ENCODE results near the gene INPP5D.

DNA sequence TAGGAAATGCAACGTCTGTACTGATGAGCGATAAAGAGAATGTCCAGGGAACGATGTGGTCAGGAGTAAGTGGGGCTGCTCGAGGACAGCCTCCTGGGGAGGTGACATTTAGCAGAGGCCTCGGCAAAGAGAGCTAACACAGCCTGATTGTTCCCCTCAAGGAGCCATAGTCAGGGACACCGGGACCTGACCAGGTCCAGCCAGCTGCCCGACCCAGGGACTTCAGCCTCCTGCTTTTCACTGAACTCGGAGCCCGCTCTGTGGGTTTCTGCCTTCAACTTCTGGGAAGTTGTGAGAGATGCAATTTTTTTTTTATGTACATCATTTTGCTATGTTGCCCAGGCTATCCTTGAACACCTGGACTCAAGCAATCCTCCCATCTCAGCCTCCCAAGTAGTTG lies 17.6 kb upstream of the INPP5D start:
- TF ChIP-seq ARNTL (CRISPR knock-in tag; IDR thresholded peaks at IDR 0.05; ENCODE audit: borderline replicate concordance, low read depth) = no peak
- no peak for TF ChIP-seq SNAI2 (CRISPR knock-in tag; IDR thresholded peaks at IDR 0.05)
- TF ChIP-seq, protein P1, sequence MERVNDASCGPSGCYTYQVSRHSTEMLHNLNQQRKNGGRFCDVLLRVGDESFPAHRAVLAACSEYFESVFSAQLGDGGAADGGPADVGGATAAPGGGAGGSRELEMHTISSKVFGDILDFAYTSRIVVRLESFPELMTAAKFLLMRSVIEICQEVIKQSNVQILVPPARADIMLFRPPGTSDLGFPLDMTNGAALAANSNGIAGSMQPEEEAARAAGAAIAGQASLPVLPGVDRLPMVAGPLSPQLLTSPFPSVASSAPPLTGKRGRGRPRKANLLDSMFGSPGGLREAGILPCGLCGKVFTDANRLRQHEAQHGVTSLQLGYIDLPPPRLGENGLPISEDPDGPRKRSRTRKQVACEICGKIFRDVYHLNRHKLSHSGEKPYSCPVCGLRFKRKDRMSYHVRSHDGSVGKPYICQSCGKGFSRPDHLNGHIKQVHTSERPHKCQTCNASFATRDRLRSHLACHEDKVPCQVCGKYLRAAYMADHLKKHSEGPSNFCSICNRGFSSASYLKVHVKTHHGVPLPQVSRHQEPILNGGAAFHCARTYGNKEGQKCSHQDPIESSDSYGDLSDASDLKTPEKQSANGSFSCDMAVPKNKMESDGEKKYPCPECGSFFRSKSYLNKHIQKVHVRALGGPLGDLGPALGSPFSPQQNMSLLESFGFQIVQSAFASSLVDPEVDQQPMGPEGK (CRISPR knock-in tag; IDR thresholded peaks at IDR 0.05; ENCODE audit: borderline replicate concordance) = no peak
- TF ChIP-seq, protein P2, sequence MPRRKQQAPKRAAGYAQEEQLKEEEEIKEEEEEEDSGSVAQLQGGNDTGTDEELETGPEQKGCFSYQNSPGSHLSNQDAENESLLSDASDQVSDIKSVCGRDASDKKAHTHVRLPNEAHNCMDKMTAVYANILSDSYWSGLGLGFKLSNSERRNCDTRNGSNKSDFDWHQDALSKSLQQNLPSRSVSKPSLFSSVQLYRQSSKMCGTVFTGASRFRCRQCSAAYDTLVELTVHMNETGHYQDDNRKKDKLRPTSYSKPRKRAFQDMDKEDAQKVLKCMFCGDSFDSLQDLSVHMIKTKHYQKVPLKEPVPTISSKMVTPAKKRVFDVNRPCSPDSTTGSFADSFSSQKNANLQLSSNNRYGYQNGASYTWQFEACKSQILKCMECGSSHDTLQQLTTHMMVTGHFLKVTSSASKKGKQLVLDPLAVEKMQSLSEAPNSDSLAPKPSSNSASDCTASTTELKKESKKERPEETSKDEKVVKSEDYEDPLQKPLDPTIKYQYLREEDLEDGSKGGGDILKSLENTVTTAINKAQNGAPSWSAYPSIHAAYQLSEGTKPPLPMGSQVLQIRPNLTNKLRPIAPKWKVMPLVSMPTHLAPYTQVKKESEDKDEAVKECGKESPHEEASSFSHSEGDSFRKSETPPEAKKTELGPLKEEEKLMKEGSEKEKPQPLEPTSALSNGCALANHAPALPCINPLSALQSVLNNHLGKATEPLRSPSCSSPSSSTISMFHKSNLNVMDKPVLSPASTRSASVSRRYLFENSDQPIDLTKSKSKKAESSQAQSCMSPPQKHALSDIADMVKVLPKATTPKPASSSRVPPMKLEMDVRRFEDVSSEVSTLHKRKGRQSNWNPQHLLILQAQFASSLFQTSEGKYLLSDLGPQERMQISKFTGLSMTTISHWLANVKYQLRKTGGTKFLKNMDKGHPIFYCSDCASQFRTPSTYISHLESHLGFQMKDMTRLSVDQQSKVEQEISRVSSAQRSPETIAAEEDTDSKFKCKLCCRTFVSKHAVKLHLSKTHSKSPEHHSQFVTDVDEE (CRISPR knock-in tag; IDR thresholded peaks at IDR 0.05) = no peak
- TF ChIP-seq TOX (CRISPR knock-in tag; IDR thresholded peaks at IDR 0.05; ENCODE audit: borderline replicate concordance) = no peak
- TF ChIP-seq ZFP3 (CRISPR knock-in tag; IDR thresholded peaks at IDR 0.05) = no peak
- no peak for TF ChIP-seq ZNF565 (CRISPR knock-in tag; conservative IDR thresholded peaks at IDR 0.05; ENCODE audit: low read depth)
- TF ChIP-seq, protein P3, sequence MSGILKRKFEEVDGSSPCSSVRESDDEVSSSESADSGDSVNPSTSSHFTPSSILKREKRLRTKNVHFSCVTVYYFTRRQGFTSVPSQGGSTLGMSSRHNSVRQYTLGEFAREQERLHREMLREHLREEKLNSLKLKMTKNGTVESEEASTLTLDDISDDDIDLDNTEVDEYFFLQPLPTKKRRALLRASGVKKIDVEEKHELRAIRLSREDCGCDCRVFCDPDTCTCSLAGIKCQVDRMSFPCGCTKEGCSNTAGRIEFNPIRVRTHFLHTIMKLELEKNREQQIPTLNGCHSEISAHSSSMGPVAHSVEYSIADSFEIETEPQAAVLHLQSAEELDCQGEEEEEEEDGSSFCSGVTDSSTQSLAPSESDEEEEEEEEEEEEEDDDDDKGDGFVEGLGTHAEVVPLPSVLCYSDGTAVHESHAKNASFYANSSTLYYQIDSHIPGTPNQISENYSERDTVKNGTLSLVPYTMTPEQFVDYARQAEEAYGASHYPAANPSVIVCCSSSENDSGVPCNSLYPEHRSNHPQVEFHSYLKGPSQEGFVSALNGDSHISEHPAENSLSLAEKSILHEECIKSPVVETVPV (CRISPR knock-in tag; IDR thresholded peaks at IDR 0.05) = no peak
- TF ChIP-seq ZNF8 (CRISPR knock-in tag; IDR thresholded peaks at IDR 0.05) = no peak

Data from SK-N-SH treated with all-trans-retinoic acid at 6 μM for 48 hours (cell line).